A549 (cell line): ENCODE results near the gene ADCY7. TPM values are rescaled to one million over a fixed set of nuclear protein-coding genes. Genes with fewer than 3 reads are reported as not detected.
"Not testable (repeated sequence)": the region's sequence is repeated elsewhere in the genome, so short reads cannot be mapped to it uniquely, and the experiment has no call there.

Experiments
- ATAC-seq, 2 experiments: fragments of 200-7000 bp in 1 of 2; fragments of >200 bp in 1 of 2; cut with Nextera tagmentation in 1 of 2; cut with Tn5 transposase in 1 of 2; 3 replicates each; pipeline versions ENCODE4 v1.8.0 to v1.9.1; 2018 to 2020; ENCODE audit warnings: mild to moderate bottlenecking in 1 of 2, moderate library complexity in 1 of 2
- CTCF ChIA-PET: fragments of 300-600 bp; sonication (Branson Sonifier 250); formaldehyde crosslinking; extraction: SDS; loops from one replicate; lab custom pipeline; 2021; ENCODE audit warnings: antibody characterized with exemption, inconsistent platforms; lab: Yijun Ruan, JAX
- POLR2A ChIA-PET: fragments of 350-600 bp; formaldehyde crosslinking; extraction: SDS; loops from one replicate; lab custom pipeline; 2021; ENCODE audit warnings: antibody characterized with exemption, inconsistent platforms; lab: Yijun Ruan, JAX
- DNase-seq, 2 experiments: peaks; one replicate each; pipeline versions ENCODE4 v3.0.0 to v3.0.0-alpha.2; 2011 to 2016; ENCODE audit warnings: low read depth in 1 of 2, low spot score in 1 of 2
- FAIRE-seq: peaks from 2 replicates; lab custom pipeline; 2011; peaks lifted over from hg19 to GRCh38; lab: Jason Lieb, UNC
- H3K27ac ChIP-seq, 2 experiments: fragments of >200 bp; sonication (Bioruptor Twin); formaldehyde crosslinking; 3 replicates each; pipeline ENCODE4 v1.5.1; 2016 to 2017
- H3K4me1 ChIP-seq: fragments of >200 bp; sonication (Bioruptor Twin); formaldehyde crosslinking; 3 replicates; pipeline ENCODE4 v1.6.1; 2016
- H3K4me2 ChIP-seq: fragments of >200 bp; sonication (Bioruptor Twin); formaldehyde crosslinking; 3 replicates; pipeline ENCODE4 v1.6.1; 2016
- H3K4me3 ChIP-seq: fragments of >200 bp; sonication (Bioruptor Twin); formaldehyde crosslinking; 3 replicates; pipeline ENCODE4 v1.5.1; 2016
- H3K9me3 ChIP-seq: fragments of >200 bp; sonication (Bioruptor Twin); formaldehyde crosslinking; 3 replicates; pipeline ENCODE4 v1.6.1; 2016
- ATOH8 ChIP-seq: fragments of 250-450 bp; sonication (Bioruptor Pico); IDR thresholded peaks from 2 replicates; pipeline ENCODE4 v1.5.0; 2020; ENCODE audit warnings: low read depth, mild to moderate bottlenecking, moderate library complexity
- BHLHE40 ChIP-seq: IDR thresholded peaks from 2 replicates; pipeline ENCODE4 v1.6.1; 2012; ENCODE audit warnings: low read depth, low read length, inconsistent platforms
- CBX8 ChIP-seq: fragments of 200-600 bp; sonication (generic); IDR thresholded peaks from 2 replicates; pipeline ENCODE4 v1.6.1; 2016
- CTCF ChIP-seq: fragments of >200 bp; sonication (Bioruptor Twin); formaldehyde crosslinking; IDR thresholded peaks from 3 replicates; pipeline ENCODE4 v1.5.1; 2016
- EHF ChIP-seq: fragments of 250-450 bp; sonication (Bioruptor Pico); IDR thresholded peaks from 2 replicates; pipeline ENCODE4 v1.5.0; 2020; ENCODE audit warnings: mild to moderate bottlenecking
- ELK1 ChIP-seq: fragments of 150-350 bp; IDR thresholded peaks from 2 replicates; pipeline ENCODE4 v1.6.1; 2014; ENCODE audit warnings: low read depth, mild to moderate bottlenecking, low read length
- EP300 ChIP-seq, 2 experiments: fragments of >200 bp; sonication (Bioruptor Twin); formaldehyde crosslinking; IDR thresholded peaks; 2 replicates in 1 of 2; 3 replicates in 1 of 2; pipeline ENCODE4 v1.6.1; 2016 to 2017
- HMGXB4 ChIP-seq: fragments of 250-450 bp; sonication (Bioruptor Pico); IDR thresholded peaks from 2 replicates; pipeline ENCODE4 v1.5.0; 2021; ENCODE audit warnings: mild to moderate bottlenecking, moderate library complexity, borderline replicate concordance
- HOXB13 ChIP-seq: fragments of 250-450 bp; sonication (Bioruptor Pico); IDR thresholded peaks from 2 replicates; pipeline ENCODE4 v1.5.0; 2020; ENCODE audit warnings: low read depth, mild to moderate bottlenecking, moderate library complexity
- KDM5A ChIP-seq: fragments of 200-600 bp; sonication (generic); IDR thresholded peaks from 2 replicates; pipeline ENCODE4 v1.6.1; 2016; ENCODE audit warnings: antibody characterized with exemption, mild to moderate bottlenecking
- PBX3 ChIP-seq: IDR thresholded peaks from 2 replicates; pipeline ENCODE4 v1.6.1; 2012
- POLR2A ChIP-seq: IDR thresholded peaks from 2 replicates; pipeline ENCODE4 v1.6.1; 2012; ENCODE audit warnings: mild to moderate bottlenecking, low read length
- RAD21 ChIP-seq, 2 experiments: fragments of >200 bp in 1 of 2; sonication (Bioruptor Twin) in 1 of 2; formaldehyde crosslinking in 1 of 2; IDR thresholded peaks in 1 of 2; conservative IDR thresholded peaks in 1 of 2; 2 replicates in 1 of 2; 3 replicates in 1 of 2; pipeline ENCODE4 v1.6.1; 2012 to 2018; ENCODE audit warnings: inconsistent platforms in 1 of 2
- RNF2 ChIP-seq: fragments of 200-600 bp; sonication (generic); IDR thresholded peaks from 2 replicates; pipeline ENCODE4 v1.6.1; 2016; ENCODE audit warnings: low read depth, mild to moderate bottlenecking, antibody characterized with exemption, moderate library complexity, borderline replicate concordance
- SREBF2 ChIP-seq: fragments of 450-650 bp; IDR thresholded peaks from 2 replicates; pipeline ENCODE4 v1.6.1; 2014; ENCODE audit warnings: mild to moderate bottlenecking, moderate library complexity
- TFCP2L1 ChIP-seq: fragments of 250-450 bp; sonication (Bioruptor Pico); IDR thresholded peaks from 2 replicates; pipeline ENCODE4 v1.5.0; 2021; ENCODE audit warnings: mild to moderate bottlenecking
- ZSCAN20 ChIP-seq: fragments of 250-450 bp; sonication (Bioruptor Pico); IDR thresholded peaks from 2 replicates; pipeline ENCODE4 v1.8.0; 2022; ENCODE audit warnings: mild to moderate bottlenecking, moderate library complexity
- WGBS: methylation state at CpG from one replicate; pipeline ENCODE4 v1.1.6; 2017; ENCODE audit errors: missing lambda C conversion rate; 5-methylcytosine and 5-hydroxymethylcytosine counted together
- polyA plus RNA-seq, 4 experiments: library from polyadenylated mRNA; depleted of rRNA in 3 of 4; stranded (reverse); fragments of >200 nt; fragmentation: RNase III in 1 of 4; extraction: RNeasy Plus Mini Kit Qiagen cat#74134 plus additional on column Dnase treatment in 1 of 4; gene quantifications; 2 replicates in 3 of 4; 3 replicates in 1 of 4; pipeline ENCODE4 v1.2.3, GENCODE V29; 2011 to 2017

ADCY7 gene
- polyA plus RNA-seq, 2 of the 4 experiments (the other 2 are of a cell fraction), result 10.5 to 18.7 TPM

- no peak for FAIRE-seq
- Histone ChIP-seq H3K4me2 (no peak overlapping the region), H3K4me3 (no peak overlapping the region)
- CTCF ChIA-PET, result no interaction called here
- no peak for TF ChIP-seq KDM5A
- TF ChIP-seq, all 56 proteins: peak for 0
- POLR2A ChIA-PET, result no interaction called here
- no peak for DNase-seq
- no peak overlapping the region for H3K27ac ChIP-seq
- WGBS, result 92% methylated on average over 1 of the region's 1 CpG
- ATAC-seq, result no peak
- no peaks in the 10 kb centered on the region for H3K9me3 ChIP-seq
- peaks cover 19% of the 10 kb centered on the region for H3K4me1 ChIP-seq
Measured at GRCh38 chr16:50336884-50337283, 70.5 kb downstream of the ADCY7 start.

- FAIRE-seq (no peak), ATAC-seq (no peak), DNase-seq (no peak)
- no peak overlapping the region for H3K27ac ChIP-seq
- H3K4me2 ChIP-seq, result no peak overlapping the region
- 87% methylated on average over 8 of the region's 8 CpGs for WGBS
- H3K9me3 ChIP-seq, result no peaks in the 10 kb centered on the region
- ChIA-PET CTCF (interaction anchor here (1.3 to 2.6 kb wide), 3 partner anchors 12 to 66 kb away, joined by 3 to 7 read pairs (median 5); no protein-coding TSS in a partner anchor), POLR2A (no interaction called here)
- H3K4me3 ChIP-seq, result no peak overlapping the region
- H3K4me1 ChIP-seq, result peaks cover 19% of the 10 kb centered on the region
- no peak for TF ChIP-seq BHLHE40
- TF ChIP-seq PBX3, result no peak
- no peak for TF ChIP-seq EHF (CRISPR knock-in tag)
- TF ChIP-seq CTCF, result no peak
- TF ChIP-seq SREBF2, result no peak
- no peak for TF ChIP-seq TFCP2L1 (CRISPR knock-in tag)
- no peak for TF ChIP-seq HMGXB4 (CRISPR knock-in tag)
- no peak for TF ChIP-seq ELK1
- no peak for TF ChIP-seq RAD21 (conservative IDR thresholded peaks at IDR 0.05 in 1 of 2, IDR thresholded peaks at IDR 0.05 in 1 of 2)
- no peak for TF ChIP-seq ATOH8
- no peak for TF ChIP-seq POLR2A
Measured at GRCh38 chr16:50338371-50339231, 72.2 kb downstream of the ADCY7 start.

GRCh38 chr16:50340578-50340977 lies 74.2 kb downstream of the ADCY7 start:
- no peaks in the 10 kb centered on the region for H3K9me3 ChIP-seq
- peaks cover 1% of the 10 kb centered on the region; the same call in 1 of the 3 replicates for H3K4me1 ChIP-seq
- DNase-seq (no peak), FAIRE-seq (no peak), ATAC-seq (no peak)
- TF ChIP-seq CBX8 (no peak), RNF2 (no peak), HOXB13 (no peak), EP300 (IDR thresholded peaks at IDR 0.05) (no peak), ZSCAN20 (no peak)
- H3K4me3 ChIP-seq, result no peak overlapping the region
- no peak overlapping the region for H3K27ac ChIP-seq
- H3K4me2 ChIP-seq, result no peak overlapping the region
- ChIA-PET CTCF (interaction anchor here (1.1 kb wide), 1 partner anchor 325 kb away, joined by 4 read pairs; no protein-coding TSS in a partner anchor), POLR2A (no interaction called here)
- WGBS, result 90% methylated on average over 2 of the region's 2 CpGs

- POLR2A ChIA-PET, H3K27ac ChIP-seq, H3K4me3 ChIP-seq, ATAC-seq, H3K9me3 ChIP-seq, H3K4me1 ChIP-seq, FAIRE-seq, H3K4me2 ChIP-seq, DNase-seq: not testable (repeated sequence)
- CTCF ChIA-PET, result interaction anchor here (0.9 kb wide), 1 partner anchor 26 kb away, joined by 3 read pairs; the partner anchor contains the start of gene BRD7
- WGBS, result 85% methylated on average over 8 of the region's 8 CpGs
Measured at GRCh38 chr16:50343566-50343965, 77.2 kb downstream of the ADCY7 start.

- DNase-seq, ATAC-seq, H3K4me3 ChIP-seq, POLR2A ChIA-PET, H3K9me3 ChIP-seq, CTCF ChIA-PET, H3K27ac ChIP-seq, H3K4me2 ChIP-seq, H3K4me1 ChIP-seq, FAIRE-seq: not testable (repeated sequence)
- WGBS, result 91% methylated on average over 2 of the region's 2 CpGs
Measured at GRCh38 chr16:50345210-50345609, 78.9 kb downstream of the ADCY7 start.
